HepG2 (cell line): Measurements from ENCODE around the gene CTNND1. TPM values are rescaled to one million over a fixed set of nuclear protein-coding genes. Genes with fewer than 3 reads are reported as not detected.

Experiments used
- ATAC-seq: fragments of 200-7000 bp; cut with Tn5 transposase; 3 replicates; pipeline ENCODE4 v1.9.1; 2020; ENCODE audit warnings: mild to moderate bottlenecking, moderate library complexity
- BruUV-seq: library from RNA; stranded (reverse); fragments of 400-500 nt; replicated peaks from 2 replicates; lab custom pipeline; 2021; lab: Mats Ljungman, UMichigan
- CTCF ChIA-PET: fragments of 300-600 bp; formaldehyde crosslinking; extraction: SDS; loops from one replicate; lab custom pipeline; 2021; ENCODE audit warnings: low total read pairs, inconsistent platforms, low intra/inter-chr PET ratio; lab: Yijun Ruan, JAX
- POLR2A ChIA-PET: fragments of 350-600 bp; sonication (Branson Sonifier 250); formaldehyde crosslinking; loops from one replicate; lab custom pipeline; 2020; ENCODE audit warnings: antibody characterized with exemption, inconsistent platforms; lab: Yijun Ruan, JAX
- DNase-seq: peaks from one replicate; pipeline ENCODE4 v3.0.0-alpha.2; 2015; ENCODE audit warnings: low spot score
- FAIRE-seq: peaks from 3 replicates; lab custom pipeline; 2011; peaks lifted over from hg19 to GRCh38; lab: Jason Lieb, UNC
- H2AFZ ChIP-seq: one replicate; pipeline ENCODE4 v1.6.1; 2011; ENCODE audit warnings: low read length, inconsistent platforms
- H3K27ac ChIP-seq: fragments of 300-600 bp; 3 replicates; pipeline ENCODE4 v1.8.0; 2011; ENCODE audit warnings: mixed run types, mild to moderate bottlenecking, mixed read lengths, low read length, inconsistent platforms; ENCODE audit not compliant: insufficient read depth; ENCODE audit errors: extremely low read length
- H3K27me3 ChIP-seq, 2 experiments: fragments of 200-600 bp in 1 of 2; 2 replicates in 1 of 2; 3 replicates in 1 of 2; pipeline versions ENCODE4 v1.6.0 to v1.8.0; 2011; ENCODE audit warnings: low read length in 2 of 2, mild to moderate bottlenecking in 2 of 2, moderate library complexity in 2 of 2, inconsistent platforms in 1 of 2; ENCODE audit not compliant: insufficient read depth in 2 of 2, control insufficient read depth in 1 of 2
- H3K36me3 ChIP-seq, 2 experiments: fragments of 200-600 bp in 1 of 2; replicated peaks in 1 of 2; 2 replicates in 1 of 2; 3 replicates in 1 of 2; pipeline versions ENCODE4 v1.5.1 to v1.8.0; 2011; ENCODE audit warnings: low read length in 2 of 2, inconsistent platforms in 1 of 2; ENCODE audit not compliant: insufficient read depth in 2 of 2, control insufficient read depth in 1 of 2
- H3K4me1 ChIP-seq: 2 replicates; pipeline ENCODE4 v1.5.1; 2012; ENCODE audit warnings: low read length, inconsistent platforms; ENCODE audit not compliant: insufficient read depth
- H3K4me2 ChIP-seq: 2 replicates; pipeline ENCODE4 v1.6.0; 2011; ENCODE audit warnings: low read depth, low read length, inconsistent platforms
- H3K4me3 ChIP-seq, 3 experiments: fragments of 200-600 bp in 1 of 3; sonication (generic), shearing (Covaris generic) in 1 of 3; replicated peaks in 1 of 3; 2 replicates each; pipeline ENCODE4 v1.5.1; 2011 to 2016; ENCODE audit warnings: low read length in 3 of 3, inconsistent platforms in 2 of 3, low read depth in 2 of 3, mild to moderate bottlenecking in 2 of 3, control low read depth in 1 of 3, mixed read lengths in 1 of 3; ENCODE audit not compliant: insufficient read depth in 1 of 3
- H3K79me2 ChIP-seq: one replicate; pipeline ENCODE4 v1.6.1; 2011; ENCODE audit warnings: low read length, inconsistent platforms; ENCODE audit not compliant: insufficient read depth
- H3K9ac ChIP-seq: 2 replicates; pipeline ENCODE4 v1.6.0; 2011; ENCODE audit warnings: mild to moderate bottlenecking, low read depth, low read length, inconsistent platforms; ENCODE audit not compliant: insufficient read depth
- H3K9me3 ChIP-seq: 2 replicates; pipeline ENCODE4 v1.5.1; 2012; ENCODE audit warnings: mild to moderate bottlenecking, low read length
- H4K20me1 ChIP-seq: 2 replicates; pipeline ENCODE4 v1.6.0; 2011; ENCODE audit warnings: inconsistent platforms, mild to moderate bottlenecking, low read length, moderate library complexity; ENCODE audit not compliant: insufficient read depth
- CENPT ChIP-seq: sonication (generic); formaldehyde crosslinking; IDR thresholded peaks from 2 replicates; pipeline ENCODE4 v1.8.0; 2022; ENCODE audit warnings: low read depth, mild to moderate bottlenecking, moderate library complexity, missing genetic modification reagents
- CHD4 ChIP-seq: fragments of 200-600 bp; sonication (generic); IDR thresholded peaks from 2 replicates; pipeline ENCODE4 v1.7.0; 2017; ENCODE audit warnings: mild to moderate bottlenecking, low read length, borderline replicate concordance
- FOXC1 ChIP-seq: sonication (generic); formaldehyde crosslinking; IDR thresholded peaks from 2 replicates; pipeline ENCODE4 v1.8.0; 2022; ENCODE audit warnings: mild to moderate bottlenecking, missing genetic modification reagents, borderline replicate concordance
- HDAC1 ChIP-seq: sonication (generic); formaldehyde crosslinking; IDR thresholded peaks from 2 replicates; pipeline ENCODE4 v1.5.1; 2020; ENCODE audit warnings: mild to moderate bottlenecking, missing genetic modification reagents
- HMG20B ChIP-seq: conservative IDR thresholded peaks from 2 replicates; pipeline ENCODE4 v1.6.1; 2016; ENCODE audit warnings: missing genetic modification reagents, missing compliant biosample characterization
- KDM5B ChIP-seq: sonication (generic); formaldehyde crosslinking; IDR thresholded peaks from 2 replicates; pipeline ENCODE4 v1.4.0; 2020; ENCODE audit warnings: missing genetic modification reagents, mild to moderate bottlenecking, borderline replicate concordance
- KDM6A ChIP-seq: IDR thresholded peaks from 2 replicates; pipeline ENCODE4 v1.6.1; 2016; ENCODE audit warnings: low read depth
- MAFG ChIP-seq: sonication (generic); formaldehyde crosslinking; IDR thresholded peaks from 2 replicates; pipeline ENCODE4 v1.5.1; 2020; ENCODE audit warnings: mild to moderate bottlenecking, missing genetic modification reagents
- PRMT3 ChIP-seq: sonication (generic); formaldehyde crosslinking; IDR thresholded peaks from 2 replicates; pipeline ENCODE4 v1.8.1; 2022; ENCODE audit warnings: low read depth, mild to moderate bottlenecking, moderate library complexity, missing genetic modification reagents, borderline replicate concordance
- RAD21 ChIP-seq: fragments of 450-650 bp; formaldehyde crosslinking; IDR thresholded peaks from 2 replicates; pipeline ENCODE4 v1.5.0; 2020; ENCODE audit warnings: mild to moderate bottlenecking
- SOX13 ChIP-seq, 3 experiments: fragments of 450-650 bp in 1 of 3; sonication (generic) in 1 of 3; formaldehyde crosslinking in 1 of 3; IDR thresholded peaks in 2 of 3; conservative IDR thresholded peaks in 1 of 3; 2 replicates each; pipeline versions ENCODE4 v1.5.0 to v1.6.1; 2016 to 2020; ENCODE audit warnings: antibody characterized with exemption in 1 of 3, mild to moderate bottlenecking in 1 of 3, missing compliant biosample characterization in 1 of 3, missing genetic modification reagents in 1 of 3, moderate library complexity in 1 of 3
- SYNCRIP ChIP-seq: fragments of 200-400 bp; formaldehyde crosslinking; IDR thresholded peaks from 2 replicates; pipeline ENCODE4 v1.6.1; 2018; ENCODE audit warnings: mild to moderate bottlenecking, low read depth, low read length; ENCODE audit not compliant: insufficient read depth
- XRCC5 ChIP-seq: fragments of 200-400 bp; formaldehyde crosslinking; optimal IDR thresholded peaks from 2 replicates; pipeline ENCODE3; 2017; ENCODE audit warnings: mild to moderate bottlenecking, low read length
- ZNF20 ChIP-seq: sonication (generic); formaldehyde crosslinking; IDR thresholded peaks from 2 replicates; pipeline ENCODE4 v1.4.0; 2020; ENCODE audit warnings: mild to moderate bottlenecking, moderate library complexity, missing genetic modification reagents
- ZNF264 ChIP-seq: sonication (generic); formaldehyde crosslinking; IDR thresholded peaks from 2 replicates; pipeline ENCODE4 v1.4.0; 2020; ENCODE audit warnings: missing genetic modification reagents
- ZNF382 ChIP-seq: sonication (generic); formaldehyde crosslinking; IDR thresholded peaks from 2 replicates; pipeline ENCODE4 v1.5.0; 2020; ENCODE audit warnings: missing genetic modification reagents, mild to moderate bottlenecking, borderline replicate concordance
- ZNF549 ChIP-seq: sonication (generic); formaldehyde crosslinking; IDR thresholded peaks from 2 replicates; pipeline ENCODE4 v1.5.0; 2020; ENCODE audit warnings: missing genetic modification reagents
- ZNF557 ChIP-seq: sonication (generic); formaldehyde crosslinking; IDR thresholded peaks from 2 replicates; pipeline ENCODE4 v1.4.0; 2020; ENCODE audit warnings: missing genetic modification reagents
- ZNF773 ChIP-seq: sonication (generic); formaldehyde crosslinking; IDR thresholded peaks from 2 replicates; pipeline ENCODE4 v1.4.0; 2020; ENCODE audit warnings: missing genetic modification reagents, borderline replicate concordance
- ZNF879 ChIP-seq: sonication (generic); formaldehyde crosslinking; IDR thresholded peaks from 2 replicates; pipeline ENCODE4 v1.8.1; 2023; ENCODE audit warnings: missing genetic modification reagents
- WGBS: methylation state at CpG from one replicate; pipeline ENCODE4 v1.1.6; 2017; ENCODE audit warnings: low lambda C conversion rate; 5-methylcytosine and 5-hydroxymethylcytosine counted together
- in situ Hi-C: cut with HindIII; loops from 2 replicates; pipeline ENCODE4 v1.10.0; 2017; ENCODE audit warnings: low pct_unique_long_range_greater_than_20kb; ENCODE audit not compliant: extremely low pct_ligation_motif_present
- intact Hi-C: fragments of 100-400 bp; cut with micrococcal nuclease; formaldehyde crosslinking; loops from one replicate; pipeline ENCODE4 v1.10.0; 2022; ENCODE audit not compliant: unreplicated experiment
- polyA plus RNA-seq, 8 experiments: library from polyadenylated mRNA; depleted of rRNA in 3 of 8; stranded (reverse) in 7 of 8; unstranded in 1 of 8; fragments of >200 nt; fragmentation: Illumina TruSeq in 4 of 8; extraction: Trizol in 4 of 8; gene quantifications; 2 replicates each; pipeline versions ENCODE4 v1.2.1 to v1.2.3, GENCODE V29; 2011 to 2016; ENCODE audit warnings: low read depth in 4 of 8, missing spikeins in 1 of 8, mixed read lengths in 1 of 8; ENCODE audit not compliant: insufficient read depth in 1 of 8
- total RNA-seq, 5 experiments: library from RNA; depleted of rRNA; stranded (reverse); fragments of >200 nt; fragmentation: Illumina TruSeq; extraction: Trizol; gene quantifications; 2 replicates each; pipeline ENCODE4 v1.2.3, GENCODE V29; 2016; ENCODE audit warnings: low read depth in 1 of 5
- TF ChIP-seq, protein P1 (sequence below): IDR thresholded peaks from 2 replicates; pipeline ENCODE4 v1.6.1; 2016; ENCODE audit warnings: low read depth, borderline replicate concordance
- TF ChIP-seq, protein P2 (sequence below): sonication (generic); formaldehyde crosslinking; IDR thresholded peaks from 2 replicates; pipeline ENCODE4 v1.8.1; 2023; ENCODE audit warnings: missing genetic modification reagents, mild to moderate bottlenecking, borderline replicate concordance
- TF ChIP-seq, protein P3 (sequence below): sonication (generic); formaldehyde crosslinking; IDR thresholded peaks from 2 replicates; pipeline ENCODE4 v1.4.0; 2020; ENCODE audit warnings: mild to moderate bottlenecking, missing genetic modification reagents

CTNND1 gene
- total and polyA plus RNA-seq, 2 of the 13 experiments (the other 11 are each of a cell fraction or from before 2014, with no cell fraction given), result 117 to 128 TPM

DNA sequence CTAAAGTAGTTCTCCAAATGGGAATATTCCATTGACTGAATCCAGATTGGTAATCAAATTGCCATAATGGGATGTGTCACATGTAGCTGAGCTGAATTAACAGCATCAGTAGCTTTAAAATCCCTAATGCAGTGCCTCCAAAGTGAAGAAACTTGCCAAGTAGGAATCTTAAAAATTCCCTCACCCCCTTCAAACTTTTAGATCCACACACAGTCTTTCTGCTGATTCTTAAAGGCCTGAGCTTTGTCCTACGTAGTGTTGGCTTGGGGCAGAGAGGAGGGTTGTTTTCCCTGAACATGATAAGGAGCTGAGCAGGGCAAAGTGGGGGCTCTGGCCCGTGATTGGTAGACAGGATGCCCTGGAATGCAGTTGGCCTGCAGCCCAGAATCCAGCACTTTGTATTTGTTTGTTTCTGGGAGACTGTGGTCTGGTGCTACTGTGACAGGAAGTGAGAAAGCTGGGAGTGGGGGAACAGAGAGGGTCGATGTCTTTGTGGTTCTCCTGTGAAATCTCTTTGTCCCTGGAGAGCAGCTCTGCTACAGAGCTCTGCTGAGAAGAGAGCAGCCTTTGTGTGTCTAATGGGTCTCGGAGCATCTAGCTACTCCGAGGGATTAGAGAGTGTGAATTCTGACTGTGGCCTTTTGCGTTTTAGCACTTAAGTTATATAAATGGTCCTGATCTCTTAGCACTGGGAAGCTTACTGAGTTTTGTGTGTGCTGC is 16.9 kb downstream of the CTNND1 start:
- FAIRE-seq (peak; percentile 93), DNase-seq (peak; percentile 99), ATAC-seq (peak; percentile 95)
- intact Hi-C loops, result loop anchor here (1.0 to 2.0 kb wide), 3 partner anchors 15 to 66 kb away; partner anchors contain the start of genes MED19 and TMX2
- Histone ChIP-seq H4K20me1 (peaks cover 21% of the 10 kb centered on the region; the same call in 1 of the 2 replicates), H2AFZ (no peak overlapping the region), H3K9ac (peak overlapping the region; percentile 83), H3K9me3 (no peaks in the 10 kb centered on the region), H3K27ac (peak overlapping the region; percentile 96), H3K4me2 (peak overlapping the region; percentile 81), H3K4me3 (peak overlapping the region; percentile 29 to 56 (median 43); a peak in 4 of 6 replicates), H3K79me2 (peaks cover 87% of the 10 kb centered on the region), H3K4me1 (peaks cover 98% of the 10 kb centered on the region), H3K27me3 (no peaks in the 10 kb centered on the region), H3K36me3 (peaks cover 0 to 1% of the 10 kb centered on the region in 2 experiments; a peak in 3 of 5 replicates)
- CTCF ChIA-PET, result no interaction called here
- WGBS, result 1% methylated on average over 6 of the region's 6 CpGs
- in situ Hi-C loops, result no loop called here
- no TSS peak for BruUV-seq
- POLR2A ChIA-PET, result interaction anchor here (0.8 to 11.1 kb wide), 18 partner anchors 10 to 507 kb away, joined by 3 to 215 read pairs (median 4); partner anchors contain the start of genes BTBD18, CTNND1, MED19 and SELENOH
- TF ChIP-seq CHD4 (peak; percentile 58; the same call in 1 of the 2 replicates), ZNF879 (CRISPR knock-in tag) (no peak), HDAC1 (CRISPR knock-in tag) (peak; percentile 80), ZNF264 (CRISPR knock-in tag) (no peak), ZNF20 (CRISPR knock-in tag) (no peak), XRCC5 (peak; percentile 78), ZNF773 (CRISPR knock-in tag) (no peak), HMG20B (CRISPR knock-in tag) (peak; percentile 79; the same call in 1 of the 2 replicates), ZNF557 (CRISPR knock-in tag) (no peak), MAFG (CRISPR knock-in tag) (no peak), PRMT3 (no peak), CENPT (no peak), RAD21 (CRISPR knock-in tag) (peak; percentile 23; the same call in 1 of the 2 replicates), KDM6A (CRISPR knock-in tag) (peak; percentile 89), KDM5B (CRISPR knock-in tag) (no peak), FOXC1 (CRISPR knock-in tag) (no peak), SYNCRIP (no peak), ZNF382 (no peak), ZNF549 (CRISPR knock-in tag) (no peak), SOX13 (IDR thresholded peaks at IDR 0.05) (peak; percentile 72), SOX13 (CRISPR knock-in tag; conservative IDR thresholded peaks at IDR 0.05 in 1 of 2, IDR thresholded peaks at IDR 0.05 in 1 of 2) (peak in 1 of 2 experiments; percentile 97; a peak in 2 of 4 replicates)
- TF ChIP-seq, protein P1, sequence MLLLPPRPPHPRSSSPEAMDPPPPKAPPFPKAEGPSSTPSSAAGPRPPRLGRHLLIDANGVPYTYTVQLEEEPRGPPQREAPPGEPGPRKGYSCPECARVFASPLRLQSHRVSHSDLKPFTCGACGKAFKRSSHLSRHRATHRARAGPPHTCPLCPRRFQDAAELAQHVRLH (CRISPR knock-in tag), result peak; percentile 52; the same call in 1 of the 2 replicates
- TF ChIP-seq, protein P2, sequence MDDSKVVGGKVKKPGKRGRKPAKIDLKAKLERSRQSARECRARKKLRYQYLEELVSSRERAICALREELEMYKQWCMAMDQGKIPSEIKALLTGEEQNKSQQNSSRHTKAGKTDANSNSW (CRISPR knock-in tag), result no peak
- TF ChIP-seq, protein P3, sequence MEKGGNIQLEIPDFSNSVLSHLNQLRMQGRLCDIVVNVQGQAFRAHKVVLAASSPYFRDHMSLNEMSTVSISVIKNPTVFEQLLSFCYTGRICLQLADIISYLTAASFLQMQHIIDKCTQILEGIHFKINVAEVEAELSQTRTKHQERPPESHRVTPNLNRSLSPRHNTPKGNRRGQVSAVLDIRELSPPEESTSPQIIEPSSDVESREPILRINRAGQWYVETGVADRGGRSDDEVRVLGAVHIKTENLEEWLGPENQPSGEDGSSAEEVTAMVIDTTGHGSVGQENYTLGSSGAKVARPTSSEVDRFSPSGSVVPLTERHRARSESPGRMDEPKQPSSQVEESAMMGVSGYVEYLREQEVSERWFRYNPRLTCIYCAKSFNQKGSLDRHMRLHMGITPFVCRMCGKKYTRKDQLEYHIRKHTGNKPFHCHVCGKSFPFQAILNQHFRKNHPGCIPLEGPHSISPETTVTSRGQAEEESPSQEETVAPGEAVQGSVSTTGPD (CRISPR knock-in tag), result no peak
